ENCODE data around the gene SH2B2.

DNA sequence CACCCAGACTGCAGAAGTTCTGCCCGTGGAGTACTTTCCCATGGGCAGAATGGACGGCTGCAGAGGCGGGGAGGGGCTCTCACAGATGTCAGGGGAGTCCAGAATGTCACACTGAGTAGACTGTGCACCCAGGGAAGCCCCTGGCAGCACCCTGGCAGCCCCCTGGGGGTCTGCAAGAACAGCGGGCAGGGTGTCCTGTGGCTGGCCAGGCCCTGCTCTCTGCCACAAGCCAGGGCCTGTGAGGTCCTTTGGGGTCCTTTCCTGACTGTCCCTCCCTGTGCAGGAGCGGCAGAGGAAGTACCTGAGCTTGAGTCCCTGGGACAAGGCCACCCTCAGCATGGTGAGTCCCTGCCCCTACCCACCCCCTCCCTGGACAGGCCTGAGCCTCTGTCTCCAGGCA is 6.1 kb upstream of the SH2B2 start:
- TF ChIP-seq, protein P1, sequence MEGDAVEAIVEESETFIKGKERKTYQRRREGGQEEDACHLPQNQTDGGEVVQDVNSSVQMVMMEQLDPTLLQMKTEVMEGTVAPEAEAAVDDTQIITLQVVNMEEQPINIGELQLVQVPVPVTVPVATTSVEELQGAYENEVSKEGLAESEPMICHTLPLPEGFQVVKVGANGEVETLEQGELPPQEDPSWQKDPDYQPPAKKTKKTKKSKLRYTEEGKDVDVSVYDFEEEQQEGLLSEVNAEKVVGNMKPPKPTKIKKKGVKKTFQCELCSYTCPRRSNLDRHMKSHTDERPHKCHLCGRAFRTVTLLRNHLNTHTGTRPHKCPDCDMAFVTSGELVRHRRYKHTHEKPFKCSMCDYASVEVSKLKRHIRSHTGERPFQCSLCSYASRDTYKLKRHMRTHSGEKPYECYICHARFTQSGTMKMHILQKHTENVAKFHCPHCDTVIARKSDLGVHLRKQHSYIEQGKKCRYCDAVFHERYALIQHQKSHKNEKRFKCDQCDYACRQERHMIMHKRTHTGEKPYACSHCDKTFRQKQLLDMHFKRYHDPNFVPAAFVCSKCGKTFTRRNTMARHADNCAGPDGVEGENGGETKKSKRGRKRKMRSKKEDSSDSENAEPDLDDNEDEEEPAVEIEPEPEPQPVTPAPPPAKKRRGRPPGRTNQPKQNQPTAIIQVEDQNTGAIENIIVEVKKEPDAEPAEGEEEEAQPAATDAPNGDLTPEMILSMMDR (IDR thresholded peaks at IDR 0.05; ENCODE audit: low read depth, low read length, missing input control), result no peak
- TF ChIP-seq, protein P2, sequence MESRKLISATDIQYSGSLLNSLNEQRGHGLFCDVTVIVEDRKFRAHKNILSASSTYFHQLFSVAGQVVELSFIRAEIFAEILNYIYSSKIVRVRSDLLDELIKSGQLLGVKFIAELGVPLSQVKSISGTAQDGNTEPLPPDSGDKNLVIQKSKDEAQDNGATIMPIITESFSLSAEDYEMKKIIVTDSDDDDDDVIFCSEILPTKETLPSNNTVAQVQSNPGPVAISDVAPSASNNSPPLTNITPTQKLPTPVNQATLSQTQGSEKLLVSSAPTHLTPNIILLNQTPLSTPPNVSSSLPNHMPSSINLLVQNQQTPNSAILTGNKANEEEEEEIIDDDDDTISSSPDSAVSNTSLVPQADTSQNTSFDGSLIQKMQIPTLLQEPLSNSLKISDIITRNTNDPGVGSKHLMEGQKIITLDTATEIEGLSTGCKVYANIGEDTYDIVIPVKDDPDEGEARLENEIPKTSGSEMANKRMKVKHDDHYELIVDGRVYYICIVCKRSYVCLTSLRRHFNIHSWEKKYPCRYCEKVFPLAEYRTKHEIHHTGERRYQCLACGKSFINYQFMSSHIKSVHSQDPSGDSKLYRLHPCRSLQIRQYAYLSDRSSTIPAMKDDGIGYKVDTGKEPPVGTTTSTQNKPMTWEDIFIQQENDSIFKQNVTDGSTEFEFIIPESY (IDR thresholded peaks at IDR 0.05), result no peak
- TF ChIP-seq, protein P3, sequence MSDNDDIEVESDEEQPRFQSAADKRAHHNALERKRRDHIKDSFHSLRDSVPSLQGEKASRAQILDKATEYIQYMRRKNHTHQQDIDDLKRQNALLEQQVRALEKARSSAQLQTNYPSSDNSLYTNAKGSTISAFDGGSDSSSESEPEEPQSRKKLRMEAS (IDR thresholded peaks at IDR 0.05), result no peak
- TF ChIP-seq TAF1 (conservative IDR thresholded peaks at IDR 0.05) (no peak), SP1 (IDR thresholded peaks at IDR 0.05) (no peak)
